Choroid plexus epithelial cell (primary cell): ENCODE measurements around the gene ERVW-1.

Experiments
- DNase-seq: peaks from one replicate; pipeline ENCODE4 v3.0.0-alpha.2; 2010; ENCODE audit warnings: low read depth
- H3K4me3 ChIP-seq: 2 replicates; pipeline ENCODE4 v1.5.1; 2011; ENCODE audit warnings: low read depth, mild to moderate bottlenecking, control low read depth, low read length, moderate library complexity
- CTCF ChIP-seq: conservative IDR thresholded peaks from 2 replicates; pipeline ENCODE4 v1.5.1; 2011; ENCODE audit warnings: low read depth, mild to moderate bottlenecking, control low read depth, inconsistent platforms, low read length, moderate library complexity

ERVW-1 gene

GRCh38 chr7:92433019-92433418 is 44.7 kb downstream of the ERVW-1 start:
- H3K4me3 ChIP-seq: no peak overlapping the region
- TF ChIP-seq CTCF: no peak
- no peak for DNase-seq

GRCh38 chr7:92432299-92432946 is 45.3 kb downstream of the ERVW-1 start:
- no peak for TF ChIP-seq CTCF
- DNase-seq: no peak
- H3K4me3 ChIP-seq: no peak overlapping the region

GRCh38 chr7:92427193-92427592 is 50.6 kb downstream of the ERVW-1 start:
- H3K4me3 ChIP-seq: no peak overlapping the region
- DNase-seq: no peak
- no peak for TF ChIP-seq CTCF

- no peak for DNase-seq
- TF ChIP-seq CTCF: no peak
- no peak overlapping the region for H3K4me3 ChIP-seq
Observed at GRCh38 chr7:92425311-92425947, 52.3 kb downstream of the ERVW-1 start.

GRCh38 chr7:92423710-92424131 is 54.0 kb downstream of the ERVW-1 start:
- no peak for DNase-seq
- no peak for TF ChIP-seq CTCF
- no peak overlapping the region for H3K4me3 ChIP-seq

GRCh38 chr7:92422926-92423325 is 54.8 kb downstream of the ERVW-1 start:
- no peak for DNase-seq
- TF ChIP-seq CTCF: no peak

More at GRCh38 chr7:92422926-92423325, 54.8 kb downstream of the ERVW-1 start:
- H3K4me3 ChIP-seq: no peak overlapping the region
